Activated T-cell treated with anti-CD3 and anti-CD28 coated beads for 48 hours (primary cell): ENCODE measurements around the gene PCP2.

Experiments
- DNase-seq: peaks from one replicate; pipeline ENCODE4 v3.0.0-alpha.2; 2020; ENCODE audit warnings: low read depth

The PCP2 gene

GRCh38 chr19:7618771-7619510 is 14.6 kb downstream of the PCP2 start:
- DNase-seq = no peak

DNA sequence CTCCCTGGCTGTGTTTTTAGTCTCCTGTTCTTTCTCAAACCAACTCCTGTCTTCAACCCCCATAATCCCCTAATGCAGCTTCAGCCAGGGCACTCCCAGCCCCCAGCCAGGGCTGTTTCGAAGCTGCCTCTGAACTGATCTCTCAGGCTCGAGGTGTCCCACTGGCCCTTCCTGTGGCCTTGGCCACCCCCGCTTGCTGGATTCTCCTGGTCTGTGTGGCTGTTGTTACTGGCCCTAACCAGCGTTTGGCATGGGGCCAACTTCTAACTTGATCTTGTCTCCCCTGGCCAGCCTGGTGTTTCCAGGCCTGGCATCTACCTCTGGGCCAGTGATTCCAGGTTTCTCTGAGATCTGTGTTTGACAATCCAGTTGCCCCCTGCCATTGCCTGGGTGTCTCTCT is 15.2 kb downstream of the PCP2 start:
- no peak for DNase-seq

DNA sequence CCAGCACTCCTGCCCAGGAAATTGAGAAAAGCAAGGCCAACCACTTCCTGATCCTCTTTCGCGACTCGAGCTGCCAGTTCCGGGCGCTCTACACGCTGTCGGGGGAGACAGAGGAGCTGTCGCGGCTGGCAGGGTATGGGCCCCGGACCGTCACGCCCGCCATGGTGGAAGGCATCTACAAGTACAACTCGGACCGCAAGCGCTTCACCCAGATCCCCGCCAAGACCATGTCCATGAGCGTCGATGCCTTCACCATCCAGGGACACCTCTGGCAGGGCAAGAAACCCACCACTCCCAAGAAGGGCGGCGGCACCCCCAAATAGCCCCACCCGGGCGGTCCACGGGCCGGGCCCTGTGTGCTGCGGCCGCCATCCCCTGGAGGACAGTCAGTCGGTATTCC is 15.8 kb downstream of the PCP2 start:
- no peak for DNase-seq

- DNase-seq = no peak
Observed at GRCh38 chr19:7617172-7617571, 16.3 kb downstream of the PCP2 start.

DNA sequence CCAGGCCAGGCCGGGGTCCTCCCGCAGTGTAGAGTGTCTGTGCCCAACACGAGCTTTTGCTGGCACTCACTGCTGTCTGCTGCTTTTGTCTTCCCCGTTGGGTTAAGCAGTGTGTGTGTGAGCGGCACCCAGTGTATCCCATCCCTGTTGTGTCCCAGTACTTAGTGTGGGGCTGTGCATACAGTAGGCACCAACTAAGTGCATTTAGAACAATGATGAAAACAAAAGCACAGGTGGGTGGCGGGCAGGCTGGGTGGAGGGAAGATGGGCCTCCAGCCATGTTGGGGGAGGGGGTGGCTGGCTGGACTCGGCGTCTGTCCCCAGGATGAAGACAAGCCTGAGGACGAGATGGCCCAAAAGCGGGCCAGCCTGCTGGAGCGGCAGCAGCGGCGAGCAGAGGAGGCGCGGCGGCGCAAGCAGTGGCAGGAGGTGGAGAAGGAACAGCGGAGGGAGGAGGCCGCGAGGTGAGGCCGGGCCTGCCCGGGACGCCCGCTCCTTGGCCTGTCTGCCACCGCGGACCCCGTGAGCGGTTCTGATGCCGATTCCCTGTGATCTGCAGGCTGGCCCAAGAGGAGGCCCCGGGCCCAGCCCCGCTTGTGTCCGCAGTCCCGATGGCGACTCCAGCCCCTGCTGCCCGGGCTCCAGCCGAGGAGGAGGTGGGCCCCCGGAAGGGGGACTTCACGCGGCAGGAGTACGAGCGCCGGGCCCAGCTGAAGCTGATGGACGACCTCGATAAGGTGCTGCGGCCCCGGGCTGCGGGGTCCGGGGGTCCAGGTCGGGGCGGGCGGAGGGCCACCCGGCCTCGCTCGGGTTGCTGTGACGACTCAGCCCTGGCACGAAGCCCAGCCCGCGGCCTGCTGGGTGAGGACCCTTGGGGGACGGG is 18.4 kb downstream of the PCP2 start:
- DNase-seq = no peak

DNA sequence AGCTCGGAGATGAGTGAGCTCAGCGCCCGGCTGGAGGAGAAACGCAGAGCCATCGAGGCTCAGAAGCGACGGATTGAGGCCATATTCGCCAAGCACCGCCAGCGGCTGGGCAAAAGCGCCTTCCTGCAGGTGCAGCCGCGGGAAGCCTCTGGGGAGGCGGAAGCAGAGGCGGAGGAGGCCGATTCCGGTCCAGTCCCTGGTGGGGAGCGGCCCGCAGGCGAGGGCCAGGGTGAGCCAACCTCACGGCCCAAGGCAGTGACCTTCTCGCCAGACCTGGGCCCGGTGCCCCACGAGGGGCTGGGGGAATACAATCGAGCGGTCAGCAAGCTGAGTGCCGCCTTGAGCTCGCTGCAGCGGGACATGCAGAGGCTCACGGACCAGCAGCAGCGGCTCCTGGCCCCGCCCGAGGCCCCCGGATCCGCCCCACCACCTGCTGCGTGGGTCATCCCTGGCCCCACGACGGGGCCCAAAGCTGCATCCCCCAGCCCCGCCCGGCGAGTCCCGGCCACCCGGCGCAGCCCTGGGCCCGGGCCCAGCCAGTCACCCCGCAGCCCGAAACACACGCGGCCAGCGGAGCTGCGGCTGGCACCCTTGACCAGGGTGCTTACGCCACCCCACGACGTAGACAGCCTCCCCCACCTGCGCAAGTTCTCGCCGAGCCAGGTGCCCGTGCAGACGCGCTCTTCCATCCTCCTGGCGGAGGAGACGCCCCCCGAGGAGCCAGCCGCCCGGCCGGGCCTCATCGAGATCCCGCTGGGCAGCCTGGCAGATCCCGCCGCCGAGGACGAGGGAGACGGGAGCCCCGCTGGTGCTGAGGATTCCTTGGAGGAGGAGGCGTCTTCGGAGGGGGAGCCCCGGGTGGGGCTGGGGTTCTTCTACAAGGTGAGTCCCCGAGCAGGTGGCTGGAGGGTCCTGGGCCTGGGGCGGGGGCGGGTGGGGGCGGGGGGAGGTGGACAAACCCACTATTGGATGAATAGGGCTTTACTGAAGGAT is 20.9 kb downstream of the PCP2 start:
- no peak for DNase-seq

GRCh38 chr19:7611541-7612279 is 21.8 kb downstream of the PCP2 start:
- DNase-seq = no peak

DNA sequence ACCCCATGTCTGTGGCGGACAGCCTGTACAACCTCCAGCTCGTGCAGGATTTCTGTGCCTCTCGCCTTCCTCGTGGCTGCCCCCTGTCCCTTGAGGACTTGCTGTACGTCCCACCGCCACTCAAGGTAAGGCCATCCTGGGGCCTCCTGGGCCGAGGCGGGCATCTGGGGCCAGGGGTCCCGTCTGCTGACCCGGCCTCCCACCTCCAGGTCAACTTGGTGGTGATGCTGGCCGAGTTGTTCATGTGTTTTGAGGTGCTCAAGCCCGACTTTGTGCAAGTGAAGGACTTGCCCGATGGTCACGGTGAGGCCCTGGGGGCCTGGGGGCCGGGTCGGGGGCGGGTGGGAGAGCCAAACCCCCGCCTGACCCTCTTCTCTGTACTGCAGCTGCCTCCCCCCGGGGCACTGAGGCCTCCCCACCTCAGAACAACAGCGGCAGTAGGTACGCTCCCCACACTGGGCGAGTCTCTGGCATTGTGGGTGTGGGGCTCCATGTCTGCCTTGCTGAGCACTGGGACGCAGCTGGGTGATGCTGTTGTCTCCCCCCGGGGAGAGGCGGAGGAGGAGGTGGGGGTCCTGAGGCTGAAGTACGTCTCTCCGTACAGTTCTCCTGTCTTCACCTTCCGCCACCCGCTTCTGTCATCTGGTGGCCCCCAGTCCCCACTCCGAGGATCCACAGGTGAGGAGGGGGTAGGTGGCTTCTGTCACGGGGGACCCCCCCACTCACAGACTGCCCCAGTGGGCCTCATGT is 22.9 kb downstream of the PCP2 start:
- no peak for DNase-seq

DNA sequence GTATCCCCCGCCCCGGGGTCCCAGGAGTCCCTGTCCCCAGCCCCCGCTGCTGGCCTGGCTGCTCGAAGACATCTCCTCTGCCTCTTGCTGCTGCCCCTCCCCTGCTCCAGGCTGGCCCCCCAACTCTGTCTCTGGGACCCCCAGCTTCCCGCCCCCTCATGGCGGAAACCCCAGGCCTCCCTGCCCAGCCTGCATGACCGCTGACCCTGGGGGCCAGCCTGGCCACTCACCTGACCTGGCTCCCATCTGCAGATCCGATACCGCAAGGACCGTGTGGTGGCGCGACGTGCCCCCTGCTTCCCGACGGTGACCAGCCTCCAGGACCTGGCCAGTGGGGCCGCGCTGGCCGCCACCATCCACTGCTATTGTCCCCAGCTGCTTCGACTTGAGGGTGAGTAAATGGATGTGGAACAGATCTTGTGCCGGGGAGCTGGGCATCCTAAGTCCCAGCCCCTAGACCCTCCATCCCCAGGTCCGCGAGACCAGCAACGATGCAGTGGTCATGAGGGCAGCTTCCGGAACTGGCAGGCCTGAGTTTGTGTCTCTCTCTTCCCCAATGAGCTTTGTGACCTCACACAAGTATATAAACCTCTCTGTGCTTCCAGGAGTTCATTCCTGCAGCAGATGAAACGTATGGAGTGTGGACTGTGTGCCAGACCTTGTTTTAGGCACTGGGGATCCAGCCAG is 25.5 kb downstream of the PCP2 start:
- DNase-seq = no peak

DNA sequence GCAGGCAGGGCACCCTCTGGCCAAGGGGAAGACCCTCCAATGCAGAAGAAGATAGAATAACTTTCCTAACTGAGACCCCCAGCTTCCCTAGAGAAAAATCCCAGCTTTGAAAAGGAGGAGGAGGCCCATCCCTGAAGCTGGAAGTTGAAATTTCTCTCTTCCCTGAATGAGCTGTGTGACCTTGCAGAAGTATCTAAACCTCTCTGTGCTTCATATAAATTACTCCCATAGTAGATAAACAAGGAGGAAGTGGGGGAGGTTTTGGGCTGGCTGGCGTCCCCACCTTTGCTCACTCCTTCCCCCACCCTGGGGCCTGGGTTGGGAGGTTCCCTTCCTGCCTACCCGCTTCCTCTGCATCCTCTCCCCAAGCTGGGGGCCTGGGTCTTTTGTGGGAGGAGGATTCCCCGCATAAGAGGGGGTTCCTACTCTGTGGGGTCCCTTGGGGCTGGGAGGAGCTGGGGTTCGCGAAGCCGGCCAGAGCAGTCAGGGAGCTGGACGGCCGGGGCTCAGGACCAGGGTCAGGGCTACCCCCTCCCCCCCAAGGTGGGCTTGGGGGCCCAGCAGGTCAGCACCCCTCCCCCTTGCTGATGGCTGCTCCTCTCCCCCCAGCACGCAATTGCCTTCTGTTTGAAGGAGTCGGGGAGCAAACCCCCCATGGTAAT is 26.2 kb downstream of the PCP2 start:
- no peak for DNase-seq

DNA sequence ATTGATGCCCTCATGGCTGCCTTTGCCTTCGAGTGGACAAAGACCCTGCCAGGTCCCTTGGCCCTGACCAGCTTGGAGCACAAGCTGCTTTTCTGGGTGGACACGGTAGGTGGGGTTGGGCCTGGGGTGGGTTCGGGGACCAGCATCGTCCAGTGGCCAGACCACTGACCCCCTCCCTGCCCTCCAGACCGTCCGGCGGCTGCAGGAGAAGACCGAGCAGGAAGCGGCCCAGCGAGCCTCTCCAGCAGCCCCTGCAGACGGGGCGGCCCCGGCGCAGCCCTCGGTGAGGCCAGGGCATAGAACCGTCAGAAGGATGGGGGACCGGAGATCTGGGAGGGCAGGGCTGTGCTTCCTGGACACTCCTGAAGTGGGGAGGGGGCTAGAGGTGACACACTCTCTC is 27.2 kb downstream of the PCP2 start:
- no peak for DNase-seq

- DNase-seq = peak; percentile 35
Observed at GRCh38 chr19:7605490-7606222, 27.9 kb downstream of the PCP2 start.

- no peak for DNase-seq
Observed at GRCh38 chr19:7603919-7604318, 29.6 kb downstream of the PCP2 start.

DNA sequence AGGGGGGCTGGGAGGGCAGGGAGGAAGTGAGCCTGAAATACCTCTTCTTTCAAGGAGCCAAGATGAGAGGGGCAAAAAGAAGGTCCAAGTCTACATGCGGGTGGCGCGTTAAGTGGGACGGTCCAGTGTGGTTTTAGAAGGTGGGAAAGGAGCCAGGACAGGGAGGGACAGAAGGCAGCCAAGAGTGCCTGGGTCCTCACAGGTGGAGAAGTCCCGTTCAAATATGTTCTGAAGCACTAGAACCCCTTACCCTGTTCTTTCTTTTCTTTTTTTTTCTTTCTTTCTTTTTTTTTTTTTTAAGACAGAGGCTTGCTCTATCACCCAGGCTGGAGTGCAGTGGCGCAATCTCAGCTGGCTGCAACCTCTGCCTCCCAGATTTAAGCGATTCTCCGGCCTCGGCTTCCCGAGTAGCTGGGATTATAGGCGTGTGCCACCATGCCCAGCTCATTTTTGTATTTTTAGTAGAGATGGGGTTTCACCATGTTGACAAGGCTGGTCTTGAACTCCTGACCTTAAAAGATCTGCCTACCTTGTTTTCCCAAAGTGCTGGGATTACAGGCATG is 30.5 kb downstream of the PCP2 start:
- no peak for DNase-seq

DNA sequence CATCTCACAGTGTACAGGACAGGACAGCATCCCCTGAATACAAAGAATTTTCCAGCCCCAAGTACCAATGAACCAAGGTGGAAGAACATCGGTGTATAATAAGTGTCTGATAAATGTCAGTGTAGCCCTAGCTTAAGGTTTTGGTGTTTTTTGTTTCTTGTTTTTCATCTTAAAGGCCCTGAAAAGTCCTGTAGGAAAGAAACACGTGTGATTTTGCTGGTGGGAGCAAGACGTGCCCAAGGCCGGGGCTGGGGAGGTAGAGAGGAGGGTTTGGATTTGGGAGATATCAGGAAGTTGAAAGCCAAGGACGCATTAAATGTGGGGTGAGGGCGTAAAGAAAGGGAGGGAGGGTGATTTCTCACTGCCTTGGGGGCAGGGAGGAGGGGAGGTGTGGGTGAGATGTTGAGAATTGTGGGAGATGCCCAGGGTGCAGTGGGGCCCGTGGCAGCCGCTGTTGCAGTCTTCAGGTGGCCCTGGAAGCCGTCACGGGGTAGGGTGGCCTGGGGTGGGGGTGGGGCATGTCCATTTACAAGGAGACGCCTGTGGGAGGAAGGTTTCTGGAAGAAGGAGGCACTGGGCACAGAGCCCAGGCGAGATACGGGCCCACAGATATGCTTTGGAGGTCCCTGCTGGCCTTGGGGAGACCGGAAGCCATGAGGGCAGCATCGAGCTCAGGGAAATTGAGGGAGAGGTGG is 31.1 kb downstream of the PCP2 start:
- no peak for DNase-seq

GRCh38 chr19:7600721-7601120 is 32.8 kb downstream of the PCP2 start:
- DNase-seq = no peak

DNA sequence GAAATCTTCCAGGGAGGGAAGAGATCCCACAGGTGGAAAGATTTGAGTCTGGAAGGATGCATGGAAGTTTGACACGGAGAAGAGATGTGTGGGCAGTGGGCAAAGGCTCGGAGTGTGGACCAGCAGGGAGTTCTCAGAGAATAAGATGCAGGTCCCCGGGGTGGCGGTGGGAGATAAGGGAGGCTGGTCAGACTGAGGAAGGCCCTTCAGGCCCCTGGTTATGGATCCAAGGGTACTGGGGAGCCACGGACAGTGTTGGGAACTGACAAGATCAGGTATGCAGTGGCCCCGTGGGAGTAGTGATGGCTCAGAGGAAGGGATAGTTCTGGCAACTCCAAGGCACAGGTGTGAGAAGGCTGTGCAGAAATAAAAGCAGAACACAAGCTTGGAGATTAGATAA is 35.3 kb downstream of the PCP2 start:
- no peak for DNase-seq

- DNase-seq = no peak
Observed at GRCh38 chr19:7597689-7598088, 35.8 kb downstream of the PCP2 start.
